ES-I3 (cell line): ENCODE data around the gene PTPRG.

Experiments used
- H3K36me3 ChIP-seq: 2 replicates; pipeline ENCODE4 v1.6.1; 2013; ENCODE audit warnings: mild to moderate bottlenecking, low read length, control low read depth, moderate library complexity; ENCODE audit not compliant: insufficient read depth
- H3K4me1 ChIP-seq: 2 replicates; pipeline ENCODE4 v1.6.1; 2013; ENCODE audit warnings: mild to moderate bottlenecking, control low read depth, low read length; ENCODE audit not compliant: insufficient read depth
- H3K9ac ChIP-seq: 2 replicates; pipeline ENCODE4 v1.6.1; 2013; ENCODE audit warnings: low read depth, mild to moderate bottlenecking, low read length, moderate library complexity
- H3K9me3 ChIP-seq: 2 replicates; pipeline ENCODE4 v1.6.1; 2013; ENCODE audit warnings: mild to moderate bottlenecking, low read length, moderate library complexity; ENCODE audit not compliant: control insufficient read depth, insufficient read depth

The PTPRG gene

GRCh38 chr3:61650276-61650675 lies 88.9 kb downstream of the PTPRG start:
- peaks cover 6% of the 10 kb centered on the region; the same call in 1 of the 2 replicates for H3K9me3 ChIP-seq
- no peaks in the 10 kb centered on the region; the same call in 1 of the 2 replicates for H3K4me1 ChIP-seq
- H3K36me3 ChIP-seq, result no peaks in the 10 kb centered on the region
- no peak overlapping the region for H3K9ac ChIP-seq

- Histone ChIP-seq H3K9ac (no peak overlapping the region), H3K36me3 (no peaks in the 10 kb centered on the region), H3K4me1 (no peaks in the 10 kb centered on the region; the same call in 1 of the 2 replicates), H3K9me3 (peaks cover under 1% of the 10 kb centered on the region; the same call in 1 of the 2 replicates)
Observed at GRCh38 chr3:61650719-61651410, 89.5 kb downstream of the PTPRG start.

GRCh38 chr3:61657689-61658088 lies 96.3 kb downstream of the PTPRG start:
- H3K9me3 ChIP-seq, result no peaks in the 10 kb centered on the region
- no peaks in the 10 kb centered on the region for H3K36me3 ChIP-seq

GRCh38 chr3:61662861-61663260 lies 101.5 kb downstream of the PTPRG start:
- peaks cover 26% of the 10 kb centered on the region for H3K4me1 ChIP-seq
- H3K36me3 ChIP-seq, result no peaks in the 10 kb centered on the region
- H3K9ac ChIP-seq, result no peak overlapping the region
- H3K9me3 ChIP-seq, result no peaks in the 10 kb centered on the region

More at GRCh38 chr3:61657689-61658088, 96.3 kb downstream of the PTPRG start:
- Histone ChIP-seq H3K4me1 (no peaks in the 10 kb centered on the region), H3K9ac (no peak overlapping the region)

GRCh38 chr3:61663356-61664104 lies 102.2 kb downstream of the PTPRG start:
- Histone ChIP-seq H3K9ac (no peak overlapping the region), H3K4me1 (peaks cover 26% of the 10 kb centered on the region), H3K9me3 (no peaks in the 10 kb centered on the region), H3K36me3 (no peaks in the 10 kb centered on the region)

- Histone ChIP-seq H3K36me3 (no peaks in the 10 kb centered on the region), H3K9me3 (no peaks in the 10 kb centered on the region), H3K9ac (no peak overlapping the region), H3K4me1 (peaks cover 26% of the 10 kb centered on the region)
Observed at GRCh38 chr3:61664105-61664482, 102.7 kb downstream of the PTPRG start.

GRCh38 chr3:61665121-61665520 lies 103.8 kb downstream of the PTPRG start:
- Histone ChIP-seq H3K9ac (no peak overlapping the region), H3K36me3 (no peaks in the 10 kb centered on the region), H3K9me3 (no peaks in the 10 kb centered on the region), H3K4me1 (peaks cover 36% of the 10 kb centered on the region)

GRCh38 chr3:61665987-61666386 lies 104.6 kb downstream of the PTPRG start:
- no peaks in the 10 kb centered on the region for H3K9me3 ChIP-seq
- peaks cover 45% of the 10 kb centered on the region for H3K4me1 ChIP-seq
- no peak overlapping the region for H3K9ac ChIP-seq
- H3K36me3 ChIP-seq, result no peaks in the 10 kb centered on the region

GRCh38 chr3:61666615-61667330 lies 105.4 kb downstream of the PTPRG start:
- no peaks in the 10 kb centered on the region for H3K36me3 ChIP-seq
- H3K9me3 ChIP-seq, result no peaks in the 10 kb centered on the region
- H3K4me1 ChIP-seq, result peaks cover 45% of the 10 kb centered on the region
- H3K9ac ChIP-seq, result no peak overlapping the region

GRCh38 chr3:61667383-61667782 lies 106.0 kb downstream of the PTPRG start:
- H3K4me1 ChIP-seq, result peaks cover 45% of the 10 kb centered on the region
- no peaks in the 10 kb centered on the region for H3K9me3 ChIP-seq
- no peaks in the 10 kb centered on the region for H3K36me3 ChIP-seq
- no peak overlapping the region for H3K9ac ChIP-seq

GRCh38 chr3:61667814-61668213 lies 106.4 kb downstream of the PTPRG start:
- H3K9ac ChIP-seq, result no peak overlapping the region
- no peaks in the 10 kb centered on the region; the same call in 1 of the 2 replicates for H3K36me3 ChIP-seq
- H3K4me1 ChIP-seq, result peaks cover 45% of the 10 kb centered on the region
- no peaks in the 10 kb centered on the region for H3K9me3 ChIP-seq

GRCh38 chr3:61668317-61668864 lies 107.0 kb downstream of the PTPRG start:
- H3K9ac ChIP-seq, result no peak overlapping the region
- H3K9me3 ChIP-seq, result no peaks in the 10 kb centered on the region
- H3K36me3 ChIP-seq, result no peaks in the 10 kb centered on the region; the same call in 1 of the 2 replicates
- H3K4me1 ChIP-seq, result peaks cover 44% of the 10 kb centered on the region

- H3K9ac ChIP-seq, result no peak overlapping the region
- no peaks in the 10 kb centered on the region; the same call in 1 of the 2 replicates for H3K36me3 ChIP-seq
Observed at GRCh38 chr3:61669203-61669602, 107.8 kb downstream of the PTPRG start.

GRCh38 chr3:61669668-61670299 lies 108.4 kb downstream of the PTPRG start:
- Histone ChIP-seq H3K9me3 (no peaks in the 10 kb centered on the region), H3K4me1 (peaks cover 38% of the 10 kb centered on the region), H3K9ac (no peak overlapping the region)

More at GRCh38 chr3:61669203-61669602, 107.8 kb downstream of the PTPRG start:
- Histone ChIP-seq H3K4me1 (peaks cover 38% of the 10 kb centered on the region), H3K9me3 (no peaks in the 10 kb centered on the region)

More at GRCh38 chr3:61669668-61670299, 108.4 kb downstream of the PTPRG start:
- no peaks in the 10 kb centered on the region; the same call in 1 of the 2 replicates for H3K36me3 ChIP-seq
